Measurements from ENCODE around the gene CDON. TPM values are rescaled to one million over a fixed set of nuclear protein-coding genes. Genes with fewer than 3 reads are reported as not detected.

Gene CDON
- total RNA-seq, 4 donors from 2014 or later, result 1.0 to 2.0 (median 1.8) TPM

GRCh38 chr11:125982348-125982730, 80.3 kb downstream of the CDON start:
- Histone ChIP-seq H3K9me3 (no peaks in the 10 kb centered on the region), H3K4me1 (no peaks in the 10 kb centered on the region), H3K4me3 (no peak overlapping the region), H3K27me3 (no peaks in the 10 kb centered on the region), H3K27ac (no peak overlapping the region), H3K36me3 (no peaks in the 10 kb centered on the region)
- DNase-seq (no peak), ATAC-seq (no peak)
- in situ Hi-C loops (cut with MboI; ENCODE audit: low sequenced_read_pairs in 4 of 4), result no loop called here
- TF ChIP-seq CTCF (IDR thresholded peaks at IDR 0.05 in 4 of 5, conservative IDR thresholded peaks at IDR 0.05 in 1 of 5) (no peak), POLR2A (IDR thresholded peaks at IDR 0.05) (no peak)
- intact Hi-C loops (cut with DNase I; ENCODE audit: low total_unique reads), result no loop called here

- ATAC-seq, result no peak
- intact Hi-C loops (cut with DNase I; ENCODE audit: low total_unique reads), result no loop called here
- Histone ChIP-seq H3K36me3 (no peaks in the 10 kb centered on the region), H3K4me1 (no peaks in the 10 kb centered on the region), H3K4me3 (no peak overlapping the region), H3K27me3 (no peaks in the 10 kb centered on the region), H3K9me3 (no peaks in the 10 kb centered on the region), H3K27ac (no peak overlapping the region)
- in situ Hi-C loops (cut with MboI; ENCODE audit: low sequenced_read_pairs in 4 of 4), result no loop called here
- TF ChIP-seq POLR2A (IDR thresholded peaks at IDR 0.05) (no peak), CTCF (IDR thresholded peaks at IDR 0.05 in 4 of 5, conservative IDR thresholded peaks at IDR 0.05 in 1 of 5) (no peak)
- no peak for DNase-seq
Observed at GRCh38 chr11:125980436-125980835, 82.2 kb downstream of the CDON start.

GRCh38 chr11:125979511-125979910, 83.2 kb downstream of the CDON start:
- TF ChIP-seq POLR2A (IDR thresholded peaks at IDR 0.05) (no peak), CTCF (IDR thresholded peaks at IDR 0.05 in 4 of 5, conservative IDR thresholded peaks at IDR 0.05 in 1 of 5) (no peak)
- intact Hi-C loops (cut with DNase I; ENCODE audit: low total_unique reads) (no loop called here), in situ Hi-C loops (cut with MboI; ENCODE audit: low sequenced_read_pairs in 4 of 4) (no loop called here)
- Histone ChIP-seq H3K36me3 (no peaks in the 10 kb centered on the region), H3K4me1 (no peaks in the 10 kb centered on the region), H3K4me3 (no peak overlapping the region), H3K27ac (no peak overlapping the region), H3K27me3 (no peaks in the 10 kb centered on the region), H3K9me3 (no peaks in the 10 kb centered on the region)
- no peak for ATAC-seq
- DNase-seq, result no peak

GRCh38 chr11:125978778-125979407, 83.8 kb downstream of the CDON start:
- DNase-seq, result no peak
- intact Hi-C loops (cut with DNase I; ENCODE audit: low total_unique reads), result no loop called here
- Histone ChIP-seq H3K36me3 (no peaks in the 10 kb centered on the region), H3K4me3 (no peak overlapping the region), H3K27me3 (no peaks in the 10 kb centered on the region), H3K9me3 (no peaks in the 10 kb centered on the region), H3K27ac (no peak overlapping the region), H3K4me1 (no peaks in the 10 kb centered on the region)
- ATAC-seq, result no peak
- in situ Hi-C loops (cut with MboI; ENCODE audit: low sequenced_read_pairs in 4 of 4), result no loop called here
- TF ChIP-seq POLR2A (IDR thresholded peaks at IDR 0.05), result no peak
- no peak for TF ChIP-seq CTCF (IDR thresholded peaks at IDR 0.05 in 4 of 5, conservative IDR thresholded peaks at IDR 0.05 in 1 of 5)

GRCh38 chr11:125978181-125978716, 84.4 kb downstream of the CDON start:
- Histone ChIP-seq H3K27me3 (no peaks in the 10 kb centered on the region), H3K9me3 (no peaks in the 10 kb centered on the region), H3K4me3 (no peak overlapping the region), H3K36me3 (no peaks in the 10 kb centered on the region), H3K4me1 (no peaks in the 10 kb centered on the region), H3K27ac (no peak overlapping the region)
- no peak for ATAC-seq
- DNase-seq, result no peak
- intact Hi-C loops (cut with DNase I; ENCODE audit: low total_unique reads) (no loop called here), in situ Hi-C loops (cut with MboI; ENCODE audit: low sequenced_read_pairs in 4 of 4) (no loop called here)
- no peak for TF ChIP-seq CTCF (IDR thresholded peaks at IDR 0.05 in 4 of 5, conservative IDR thresholded peaks at IDR 0.05 in 1 of 5)
- TF ChIP-seq POLR2A (IDR thresholded peaks at IDR 0.05), result no peak

Data from gastrocnemius medialis (tissue), 4 donors.